GM13977 (cell line): Measurements from ENCODE around the gene SHROOM3.
A peak's percentile ranks its signal among the peaks of the same experiment; 100 is the strongest.

ENCODE experiments used
- DNase-seq: peaks from one replicate; pipeline ENCODE4 v3.0.0; 2012; ENCODE audit warnings: low spot score
- in situ Hi-C: fragments of 300-500 bp; cut with MboI; formaldehyde crosslinking; loops from one replicate; pipeline ENCODE4 v1.12.0; 2022; ENCODE audit warnings: low sequenced_read_pairs, low pct_unique_long_range_greater_than_20kb, mixed read lengths, inconsistent platforms; ENCODE audit not compliant: unreplicated experiment
- TF ChIP-seq, protein P1 (sequence below): IDR thresholded peaks from 2 replicates; pipeline ENCODE4 v1.5.1; 2012; ENCODE audit warnings: mild to moderate bottlenecking, control low read depth; ENCODE audit not compliant: insufficient read depth; ENCODE audit errors: extremely low read depth, missing control alignments

The SHROOM3 gene

GRCh38 chr4:76624931-76625715 lies 190.1 kb downstream of the SHROOM3 start:
- no peak for DNase-seq
- TF ChIP-seq, protein P1, sequence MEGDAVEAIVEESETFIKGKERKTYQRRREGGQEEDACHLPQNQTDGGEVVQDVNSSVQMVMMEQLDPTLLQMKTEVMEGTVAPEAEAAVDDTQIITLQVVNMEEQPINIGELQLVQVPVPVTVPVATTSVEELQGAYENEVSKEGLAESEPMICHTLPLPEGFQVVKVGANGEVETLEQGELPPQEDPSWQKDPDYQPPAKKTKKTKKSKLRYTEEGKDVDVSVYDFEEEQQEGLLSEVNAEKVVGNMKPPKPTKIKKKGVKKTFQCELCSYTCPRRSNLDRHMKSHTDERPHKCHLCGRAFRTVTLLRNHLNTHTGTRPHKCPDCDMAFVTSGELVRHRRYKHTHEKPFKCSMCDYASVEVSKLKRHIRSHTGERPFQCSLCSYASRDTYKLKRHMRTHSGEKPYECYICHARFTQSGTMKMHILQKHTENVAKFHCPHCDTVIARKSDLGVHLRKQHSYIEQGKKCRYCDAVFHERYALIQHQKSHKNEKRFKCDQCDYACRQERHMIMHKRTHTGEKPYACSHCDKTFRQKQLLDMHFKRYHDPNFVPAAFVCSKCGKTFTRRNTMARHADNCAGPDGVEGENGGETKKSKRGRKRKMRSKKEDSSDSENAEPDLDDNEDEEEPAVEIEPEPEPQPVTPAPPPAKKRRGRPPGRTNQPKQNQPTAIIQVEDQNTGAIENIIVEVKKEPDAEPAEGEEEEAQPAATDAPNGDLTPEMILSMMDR: no peak
- in situ Hi-C loops: no loop called here

DNA sequence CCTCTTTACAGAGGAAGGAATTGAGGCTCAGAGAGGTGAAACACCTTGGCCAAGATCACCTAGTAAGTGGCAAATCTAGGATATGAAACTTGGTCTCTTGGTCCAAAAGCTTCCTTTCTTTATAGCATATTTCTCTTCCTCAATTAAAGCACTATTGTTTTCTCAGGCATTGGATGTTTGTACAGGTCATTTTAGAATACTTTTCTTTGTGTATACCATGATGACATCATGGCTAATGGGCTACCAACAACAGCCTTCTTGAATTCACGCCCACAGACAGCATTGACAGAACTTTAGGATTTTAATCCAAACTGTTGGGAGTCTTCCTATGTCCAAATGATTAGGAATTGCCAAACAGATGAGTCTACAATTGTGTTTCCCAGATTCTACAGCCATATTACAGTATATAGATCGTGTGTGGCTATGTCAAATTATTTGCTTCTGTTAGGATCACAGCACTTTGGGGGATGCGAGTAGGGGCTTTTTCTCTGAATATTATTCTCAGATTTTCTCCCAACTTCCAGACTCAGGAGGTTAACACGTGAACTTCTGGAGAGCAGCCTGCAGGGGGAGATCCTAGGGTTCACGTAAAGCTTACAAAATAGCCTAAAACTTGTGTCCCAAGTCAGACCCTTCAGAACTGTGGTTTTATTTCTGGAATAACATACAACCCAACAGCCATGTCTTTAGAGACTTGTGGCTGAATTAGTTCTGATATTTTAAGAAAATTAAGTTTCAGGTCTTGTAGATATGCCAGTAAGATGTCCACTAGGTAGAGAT lies 191.8 kb downstream of the SHROOM3 start:
- in situ Hi-C loops: no loop called here
- no peak for DNase-seq
- TF ChIP-seq, protein P1: peak; percentile 19

DNA sequence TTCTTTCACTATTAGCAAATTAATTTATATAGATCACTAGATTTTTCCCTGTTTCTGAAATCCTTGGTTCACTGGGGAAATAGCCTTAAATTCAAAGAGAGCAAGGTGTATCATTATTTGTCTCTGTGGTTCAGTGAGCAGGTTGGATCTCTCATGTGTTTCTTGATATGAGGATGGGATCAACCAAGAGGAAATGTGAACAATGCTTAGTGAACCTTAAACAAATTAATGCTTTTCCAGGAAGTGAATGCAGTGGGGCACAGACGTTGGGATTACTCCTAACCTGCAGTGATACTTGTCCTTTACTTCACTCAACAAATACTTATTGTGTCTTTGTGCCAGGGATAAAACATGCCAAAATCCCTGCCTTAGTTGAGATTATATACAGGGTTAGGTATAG lies 193.2 kb downstream of the SHROOM3 start:
- DNase-seq: no peak
- in situ Hi-C loops: no loop called here
- TF ChIP-seq, protein P1: no peak

DNA sequence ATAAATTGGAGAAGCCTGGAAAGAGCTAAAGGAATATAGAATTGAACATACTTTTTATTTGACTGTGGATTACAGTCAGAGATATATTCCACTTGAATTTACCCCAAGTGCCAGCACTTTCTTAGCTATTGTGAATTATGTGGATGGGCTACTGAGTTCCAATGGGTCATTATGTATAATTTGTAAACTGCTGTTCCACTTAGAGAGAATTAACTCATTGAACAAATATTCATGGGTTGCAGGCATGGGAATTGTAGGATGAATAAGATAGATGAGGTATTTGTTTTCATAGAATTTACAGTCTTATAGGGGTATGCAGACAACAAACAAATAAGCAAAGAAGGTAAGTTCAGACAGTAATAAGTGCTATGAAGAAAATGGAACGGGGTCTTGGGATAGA lies 195.7 kb downstream of the SHROOM3 start:
- no peak for DNase-seq
- in situ Hi-C loops: no loop called here
- TF ChIP-seq, protein P1: no peak

DNA sequence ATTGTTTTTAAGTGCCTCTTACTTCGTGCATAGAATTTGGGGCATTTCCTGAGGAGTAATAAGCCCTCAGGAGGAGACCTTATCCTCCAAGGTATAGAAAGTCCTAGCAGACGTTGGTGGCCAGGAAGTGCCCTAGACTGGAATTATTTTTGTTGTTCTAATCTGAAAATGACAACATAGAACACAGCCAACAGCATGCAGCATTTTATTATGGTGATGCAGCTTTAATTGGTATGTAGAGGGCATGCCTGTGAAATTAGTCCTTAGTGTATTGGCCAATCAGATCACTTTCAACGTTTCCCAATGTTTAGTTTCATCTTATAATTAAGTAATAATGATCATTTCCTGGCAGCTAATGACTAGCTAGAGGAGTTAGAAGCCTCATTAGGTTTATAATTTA lies 199.2 kb downstream of the SHROOM3 start:
- no peak for DNase-seq
- in situ Hi-C loops: no loop called here
- TF ChIP-seq, protein P1: no peak

DNA sequence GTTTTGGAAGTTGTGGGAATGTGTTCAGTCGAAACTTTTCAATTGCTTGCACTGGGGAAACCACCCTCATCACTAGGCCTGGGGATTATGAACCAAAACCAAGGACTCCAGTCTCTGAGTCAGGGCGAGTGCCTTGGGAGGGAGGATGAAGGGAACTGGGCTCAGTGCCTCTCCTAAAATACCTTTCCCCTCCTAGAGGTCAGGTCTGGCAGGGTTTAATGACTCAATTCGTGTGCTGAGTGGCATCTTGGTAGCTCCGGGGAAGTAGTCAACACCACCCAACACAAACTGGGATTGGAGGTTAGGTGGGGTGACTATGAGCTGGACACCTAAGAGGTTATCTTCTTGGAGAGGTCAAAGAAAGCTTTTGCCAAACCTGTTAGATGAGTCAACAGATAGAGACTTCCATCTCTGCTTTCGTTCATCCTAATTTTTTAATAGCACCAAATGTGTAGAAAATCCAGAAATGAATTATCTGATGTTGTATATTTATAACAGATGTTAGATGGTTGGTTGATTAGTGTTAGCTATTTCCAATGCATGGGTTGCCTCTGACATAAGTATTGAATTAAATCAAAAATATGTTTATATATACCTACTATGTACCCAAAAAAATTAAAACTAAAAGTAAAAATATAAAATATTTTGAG lies 202.8 kb downstream of the SHROOM3 start:
- in situ Hi-C loops: no loop called here
- TF ChIP-seq, protein P1: no peak
- no peak for DNase-seq
